SK-N-SH treated with all-trans-retinoic acid at 6 μM for 48 hours (cell line): ENCODE data around the gene SCART1.

Experiments
- ISL1 ChIP-seq: fragments of 250-450 bp; sonication (Bioruptor Pico); IDR thresholded peaks from 2 replicates; pipeline ENCODE4 v2.1.2; 2022; ENCODE audit warnings: mild to moderate bottlenecking, moderate library complexity
- OSR1 ChIP-seq: fragments of 250-450 bp; sonication (Bioruptor Pico); IDR thresholded peaks from 2 replicates; pipeline ENCODE4 v1.8.0; 2022; ENCODE audit warnings: moderate library complexity, mild to moderate bottlenecking, inconsistent platforms
- TCF4 ChIP-seq: fragments of 250-450 bp; sonication (Bioruptor Pico); IDR thresholded peaks from 2 replicates; pipeline ENCODE4 v1.8.0; 2021; ENCODE audit warnings: mild to moderate bottlenecking, moderate library complexity, borderline replicate concordance
- ZFP3 ChIP-seq: fragments of 250-450 bp; sonication (Bioruptor Pico); IDR thresholded peaks from 2 replicates; pipeline ENCODE4 v1.5.0; 2020; ENCODE audit warnings: mild to moderate bottlenecking, moderate library complexity
- ZFP30 ChIP-seq: fragments of 450-650 bp; formaldehyde crosslinking; IDR thresholded peaks from 2 replicates; pipeline ENCODE4 v1.5.0; 2022; ENCODE audit warnings: mild to moderate bottlenecking, moderate library complexity
- ZNF565 ChIP-seq: fragments of 450-650 bp; formaldehyde crosslinking; conservative IDR thresholded peaks from 2 replicates; pipeline ENCODE4 v1.5.0; 2020; ENCODE audit warnings: low read depth, mild to moderate bottlenecking, moderate library complexity
- ZNF8 ChIP-seq: fragments of 450-650 bp; formaldehyde crosslinking; IDR thresholded peaks from 2 replicates; pipeline ENCODE4 v1.5.0; 2020; ENCODE audit warnings: mild to moderate bottlenecking, moderate library complexity
- TF ChIP-seq, protein P1 (sequence below): fragments of 250-450 bp; sonication (Bioruptor Pico); IDR thresholded peaks from 2 replicates; pipeline ENCODE4 v1.5.1; 2021; ENCODE audit warnings: mild to moderate bottlenecking, moderate library complexity
- TF ChIP-seq, protein P2 (sequence below): fragments of 250-450 bp; sonication (Bioruptor Pico); IDR thresholded peaks from 2 replicates; pipeline ENCODE4 v1.5.1; 2020; ENCODE audit warnings: low read depth, mild to moderate bottlenecking, moderate library complexity

DNA sequence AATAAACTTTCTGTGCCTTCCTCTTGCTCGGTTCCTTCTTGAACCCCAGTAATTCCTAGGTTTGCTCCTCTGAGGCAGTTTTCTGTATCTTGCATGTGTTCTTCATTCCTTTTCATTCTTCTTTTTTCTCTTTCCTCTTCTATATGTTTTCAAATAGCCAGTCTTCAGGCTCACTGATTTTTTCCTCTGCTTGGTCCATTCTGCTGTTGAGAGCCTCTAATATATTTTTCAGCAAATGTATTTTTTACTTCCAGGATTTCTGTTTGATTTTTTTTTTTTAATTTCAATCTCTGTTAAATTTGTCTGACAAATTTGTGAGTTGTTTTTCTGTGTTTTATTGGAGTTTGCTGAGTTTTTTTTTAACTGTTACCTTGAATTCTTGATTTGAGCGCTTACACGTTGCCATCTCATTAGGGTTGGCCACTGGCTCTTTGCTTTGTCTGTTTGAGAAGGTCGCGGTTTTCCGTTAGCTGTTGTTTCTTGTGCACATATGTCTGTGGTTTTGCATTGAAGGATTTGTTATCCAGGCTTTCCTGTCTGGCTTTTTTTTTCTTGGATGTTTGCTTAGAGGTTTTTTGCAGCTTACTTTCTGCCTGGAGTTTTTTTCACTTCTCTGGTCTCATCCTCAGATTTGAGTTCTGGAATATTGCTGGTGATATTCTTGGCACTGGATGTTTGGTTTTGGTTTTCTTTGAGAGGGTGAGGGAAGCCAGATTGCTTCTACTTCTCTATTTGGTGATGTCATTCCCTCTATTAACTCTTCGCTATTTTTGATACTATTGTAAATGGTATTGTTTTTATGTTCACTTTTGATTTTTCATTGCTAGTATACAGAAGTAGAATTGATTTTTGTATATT lies 42.0 kb upstream of the SCART1 start:
- TF ChIP-seq TCF4 (CRISPR knock-in tag) (no peak), ZNF8 (CRISPR knock-in tag) (no peak), ZNF565 (no peak), ZFP3 (CRISPR knock-in tag) (no peak), ISL1 (CRISPR knock-in tag) (no peak), OSR1 (no peak), ZFP30 (no peak)
- TF ChIP-seq, protein P1, sequence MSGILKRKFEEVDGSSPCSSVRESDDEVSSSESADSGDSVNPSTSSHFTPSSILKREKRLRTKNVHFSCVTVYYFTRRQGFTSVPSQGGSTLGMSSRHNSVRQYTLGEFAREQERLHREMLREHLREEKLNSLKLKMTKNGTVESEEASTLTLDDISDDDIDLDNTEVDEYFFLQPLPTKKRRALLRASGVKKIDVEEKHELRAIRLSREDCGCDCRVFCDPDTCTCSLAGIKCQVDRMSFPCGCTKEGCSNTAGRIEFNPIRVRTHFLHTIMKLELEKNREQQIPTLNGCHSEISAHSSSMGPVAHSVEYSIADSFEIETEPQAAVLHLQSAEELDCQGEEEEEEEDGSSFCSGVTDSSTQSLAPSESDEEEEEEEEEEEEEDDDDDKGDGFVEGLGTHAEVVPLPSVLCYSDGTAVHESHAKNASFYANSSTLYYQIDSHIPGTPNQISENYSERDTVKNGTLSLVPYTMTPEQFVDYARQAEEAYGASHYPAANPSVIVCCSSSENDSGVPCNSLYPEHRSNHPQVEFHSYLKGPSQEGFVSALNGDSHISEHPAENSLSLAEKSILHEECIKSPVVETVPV: no peak
- TF ChIP-seq, protein P2, sequence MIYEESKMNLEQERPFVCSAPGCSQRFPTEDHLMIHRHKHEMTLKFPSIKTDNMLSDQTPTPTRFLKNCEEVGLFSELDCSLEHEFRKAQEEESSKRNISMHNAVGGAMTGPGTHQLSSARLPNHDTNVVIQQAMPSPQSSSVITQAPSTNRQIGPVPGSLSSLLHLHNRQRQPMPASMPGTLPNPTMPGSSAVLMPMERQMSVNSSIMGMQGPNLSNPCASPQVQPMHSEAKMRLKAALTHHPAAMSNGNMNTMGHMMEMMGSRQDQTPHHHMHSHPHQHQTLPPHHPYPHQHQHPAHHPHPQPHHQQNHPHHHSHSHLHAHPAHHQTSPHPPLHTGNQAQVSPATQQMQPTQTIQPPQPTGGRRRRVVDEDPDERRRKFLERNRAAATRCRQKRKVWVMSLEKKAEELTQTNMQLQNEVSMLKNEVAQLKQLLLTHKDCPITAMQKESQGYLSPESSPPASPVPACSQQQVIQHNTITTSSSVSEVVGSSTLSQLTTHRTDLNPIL: no peak
